H1 (cell line): Measurements from ENCODE around the gene SLC2A10. TPM values are rescaled to one million over a fixed set of nuclear protein-coding genes. Genes with fewer than 3 reads are reported as not detected.

Source experiments
- CTCF ChIA-PET: fragments of 300-600 bp; sonication (Branson Sonifier 250); formaldehyde crosslinking; loops from one replicate; lab custom pipeline; 2021; ENCODE audit not compliant: partially characterized antibody; lab: Charles Lee
- POLR2A ChIA-PET: fragments of 300-600 bp; sonication (Branson Sonifier 250); formaldehyde crosslinking; loops from one replicate; lab custom pipeline; 2021; ENCODE audit warnings: inconsistent platforms; ENCODE audit not compliant: partially characterized antibody; lab: Charles Lee
- DNase-seq, 2 experiments: peaks; one replicate each; pipeline versions ENCODE4 v3.0.0 to v3.0.0-alpha.2; 2010 to 2022; ENCODE audit warnings: low spot score in 2 of 2, low read depth in 1 of 2, mixed read lengths in 1 of 2
- FAIRE-seq: peaks from 2 replicates; lab custom pipeline; 2011; peaks lifted over from hg19 to GRCh38; lab: Jason Lieb, UNC
- H2AFZ ChIP-seq: 2 replicates; pipeline ENCODE4 v1.8.1; 2012; ENCODE audit warnings: low read length, inconsistent platforms
- H2AK5ac ChIP-seq: 2 replicates; pipeline ENCODE4 v1.6.1; 2013; ENCODE audit warnings: low read depth, low read length
- H2BK120ac ChIP-seq: replicated peaks from 2 replicates; pipeline ENCODE3; 2013; ENCODE audit warnings: low read depth, low read length, inconsistent platforms
- H2BK12ac ChIP-seq: 2 replicates; pipeline ENCODE4 v1.6.1; 2013; ENCODE audit warnings: low read depth, low read length
- H2BK15ac ChIP-seq: 2 replicates; pipeline ENCODE4 v1.6.1; 2013; ENCODE audit warnings: low read length
- H2BK20ac ChIP-seq: 2 replicates; pipeline ENCODE4 v1.6.1; 2013; ENCODE audit warnings: low read length
- H2BK5ac ChIP-seq: 2 replicates; pipeline ENCODE4 v1.6.1; 2013; ENCODE audit warnings: low read depth, low read length
- H3K14ac ChIP-seq: 2 replicates; pipeline ENCODE4 v1.6.1; 2013; ENCODE audit warnings: inconsistent platforms; ENCODE audit not compliant: insufficient read length
- H3K18ac ChIP-seq: 2 replicates; pipeline ENCODE4 v1.6.1; 2013; ENCODE audit warnings: low read length; ENCODE audit errors: extremely low read depth
- H3K23ac ChIP-seq: 2 replicates; pipeline ENCODE4 v1.6.1; 2013; ENCODE audit warnings: inconsistent platforms; ENCODE audit not compliant: insufficient read length
- H3K23me2 ChIP-seq: 2 replicates; pipeline ENCODE4 v1.6.1; 2013; ENCODE audit warnings: low read depth, low read length
- H3K27ac ChIP-seq: 2 replicates; pipeline ENCODE4 v1.6.1; 2011; ENCODE audit warnings: low read depth, low read length, inconsistent platforms
- H3K27me3 ChIP-seq, 4 experiments: replicated peaks in 1 of 4; 1 replicate in 1 of 4; 2 replicates in 3 of 4; pipeline versions ENCODE4 v1.6.1 to v1.8.1; 2011 to 2013; ENCODE audit warnings: low read length in 3 of 4, mild to moderate bottlenecking in 3 of 4, inconsistent platforms in 2 of 4, mixed read lengths in 2 of 4, moderate library complexity in 1 of 4; ENCODE audit not compliant: control insufficient read depth in 3 of 4, insufficient read depth in 3 of 4; ENCODE audit errors: extremely low read depth in 1 of 4
- H3K36me3 ChIP-seq, 4 experiments: 2 replicates each; pipeline versions ENCODE4 v1.6.1 to v1.8.1; 2011 to 2013; ENCODE audit warnings: mild to moderate bottlenecking in 4 of 4, low read length in 3 of 4, moderate library complexity in 2 of 4, control low read depth in 1 of 4, inconsistent platforms in 1 of 4; ENCODE audit not compliant: insufficient read depth in 4 of 4, control insufficient read depth in 2 of 4
- H3K4ac ChIP-seq: replicated peaks from 2 replicates; pipeline ENCODE3; 2013; ENCODE audit warnings: low read length, low read depth, mixed read lengths, inconsistent platforms; ENCODE audit not compliant: insufficient read length
- H3K4me1 ChIP-seq, 4 experiments: replicated peaks in 1 of 4; 1 replicate in 1 of 4; 2 replicates in 3 of 4; pipeline versions ENCODE4 v1.6.1 to v1.8.1; 2011 to 2013; ENCODE audit warnings: low read length in 3 of 4, inconsistent platforms in 2 of 4, mixed read lengths in 1 of 4; ENCODE audit not compliant: insufficient read depth in 4 of 4, control insufficient read depth in 3 of 4
- H3K4me2 ChIP-seq, 2 experiments: 2 replicates each; pipeline versions ENCODE4 v1.6.1 to v1.8.1; 2011 to 2013; ENCODE audit warnings: low read depth in 2 of 2, low read length in 2 of 2, control low read depth in 1 of 2, inconsistent platforms in 1 of 2, mild to moderate bottlenecking in 1 of 2; ENCODE audit not compliant: insufficient read depth in 1 of 2
- H3K4me3 ChIP-seq, 4 experiments: fragments of 200-600, 300-600 bp in 1 of 4; sonication (generic), shearing (Covaris generic), sonication (Bioruptor Twin) in 1 of 4; 2 replicates each; pipeline versions ENCODE4 v1.5.1 to v1.8.1; 2011 to 2016; ENCODE audit warnings: low read length in 4 of 4, low read depth in 3 of 4, control low read depth in 2 of 4, inconsistent platforms in 2 of 4, mild to moderate bottlenecking in 2 of 4, mixed read lengths in 1 of 4, moderate library complexity in 1 of 4; ENCODE audit not compliant: insufficient read depth in 2 of 4; ENCODE audit errors: extremely low read depth in 1 of 4
- H3K56ac ChIP-seq: replicated peaks from 2 replicates; pipeline ENCODE3; 2013; ENCODE audit warnings: low read depth, mild to moderate bottlenecking, mixed read lengths, low read length, inconsistent platforms; ENCODE audit not compliant: insufficient read length
- H3K79me1 ChIP-seq: 2 replicates; pipeline ENCODE4 v1.6.1; 2013; ENCODE audit warnings: low read depth, low read length, control low read depth
- H3K79me2 ChIP-seq, 2 experiments: 2 replicates each; pipeline versions ENCODE4 v1.6.1 to v1.8.1; 2012 to 2013; ENCODE audit warnings: low read length in 2 of 2, mild to moderate bottlenecking in 2 of 2, inconsistent platforms in 1 of 2; ENCODE audit not compliant: insufficient read depth in 2 of 2, control insufficient read depth in 1 of 2
- H3K9ac ChIP-seq, 4 experiments: replicated peaks in 1 of 4; 1 replicate in 1 of 4; 2 replicates in 3 of 4; pipeline versions ENCODE4 v1.6.1 to v1.8.1; 2011 to 2013; ENCODE audit warnings: low read depth in 3 of 4, low read length in 3 of 4, control low read depth in 2 of 4, mild to moderate bottlenecking in 2 of 4, moderate library complexity in 2 of 4, inconsistent platforms in 1 of 4; ENCODE audit errors: extremely low read depth in 1 of 4
- H3K9me3 ChIP-seq, 2 experiments: 2 replicates each; pipeline versions ENCODE4 v1.6.1 to v1.8.1; 2012 to 2013; ENCODE audit warnings: mild to moderate bottlenecking in 2 of 2, moderate library complexity in 2 of 2, control low read depth in 1 of 2, inconsistent platforms in 1 of 2, low read depth in 1 of 2, low read length in 1 of 2, mixed read lengths in 1 of 2; ENCODE audit not compliant: insufficient read depth in 2 of 2
- H4K20me1 ChIP-seq, 2 experiments: replicated peaks in 1 of 2; 2 replicates each; pipeline versions ENCODE3 to v1.8.1; 2011 to 2013; ENCODE audit warnings: inconsistent platforms in 2 of 2, low read length in 2 of 2, mild to moderate bottlenecking in 1 of 2; ENCODE audit not compliant: insufficient read depth in 2 of 2, control insufficient read depth in 1 of 2
- H4K5ac ChIP-seq: 2 replicates; pipeline ENCODE4 v1.6.1; 2013; ENCODE audit warnings: low read length, low read depth, mixed read lengths, inconsistent platforms; ENCODE audit not compliant: insufficient read length
- H4K8ac ChIP-seq: 2 replicates; pipeline ENCODE4 v1.8.0; 2013; ENCODE audit warnings: mild to moderate bottlenecking, moderate library complexity, low read length, inconsistent platforms; ENCODE audit not compliant: insufficient read depth; ENCODE audit errors: extremely low read depth
- H4K91ac ChIP-seq: replicated peaks from 2 replicates; pipeline ENCODE3; 2013; ENCODE audit warnings: low read length, mixed read lengths, inconsistent platforms; ENCODE audit not compliant: insufficient read length
- SP2 ChIP-seq: IDR thresholded peaks from 2 replicates; pipeline ENCODE4 v1.6.1; 2012; ENCODE audit warnings: mild to moderate bottlenecking, low read length, inconsistent platforms
- SRF ChIP-seq: IDR thresholded peaks from 2 replicates; pipeline ENCODE4 v1.6.1; 2011; ENCODE audit warnings: mild to moderate bottlenecking, low read depth, low read length, moderate library complexity
- WGBS, 2 experiments: shearing (Covaris generic) in 1 of 2; methylation state at CpG; one replicate each; pipeline versions ENCODE4 v1.1.6 to v1.1.7; 2013 to 2015; ENCODE audit warnings: low lambda C conversion rate in 2 of 2, mixed read lengths in 2 of 2, inconsistent platforms in 1 of 2, low coverage in 1 of 2, missing lambda C conversion rate in 1 of 2; ENCODE audit not compliant: insufficient replicate concordance in 2 of 2, insufficient coverage in 1 of 2, insufficient read length in 1 of 2; ENCODE audit errors: extremely low coverage in 1 of 2, missing lambda C conversion rate in 1 of 2; 5-methylcytosine and 5-hydroxymethylcytosine counted together
- polyA plus RNA-seq, 7 experiments: library from polyadenylated mRNA; depleted of rRNA in 3 of 7; stranded (reverse) in 5 of 7; unstranded in 2 of 7; fragments of >200 nt in 5 of 7; fragments of 200-250 nt in 2 of 7; gene quantifications; 1 replicate in 5 of 7; 2 replicates in 1 of 7; 4 replicates in 1 of 7; pipeline versions ENCODE4 v1.2.1 to v1.2.3, GENCODE V29; 2011 to 2013; ENCODE audit warnings: missing spikeins in 2 of 7, mixed read lengths in 2 of 7
- total RNA-seq: library from RNA; stranded (reverse); fragmentation: NEBNext Ultra II Directional; extraction: Animal tissue kit (Norgen Biotek cat#: 25700); gene quantifications from 2 replicates; pipeline ENCODE4 v1.2.1, GENCODE V29; 2021

SLC2A10 gene
- total and polyA plus RNA-seq, 2 of the 8 experiments (the other 6 are each of a cell fraction or from before 2014, with no cell fraction given), result 9.0 to 9.7 TPM

- H2BK5ac ChIP-seq, result no peak overlapping the region
- no peaks in the 10 kb centered on the region for H3K79me2 ChIP-seq
- H3K23ac ChIP-seq, result no peak overlapping the region
- H4K91ac ChIP-seq, result no peak overlapping the region
- H3K23me2 ChIP-seq, result no peaks in the 10 kb centered on the region
- peaks cover 0 to 18% (median 10%) of the 10 kb centered on the region in 4 experiments; a peak in 6 of 7 replicates for H3K4me1 ChIP-seq
- H3K4ac ChIP-seq, result no peak overlapping the region
- no peak overlapping the region for H3K9ac ChIP-seq
- no peaks in the 10 kb centered on the region for H3K27me3 ChIP-seq
- H3K79me1 ChIP-seq, result no peaks in the 10 kb centered on the region
- H4K5ac ChIP-seq, result no peak overlapping the region
- FAIRE-seq, result no peak
- 93% methylated on average over 3 of the region's 3 CpGs; no CpG with 5 or more reads in 1 of the 2 experiments for WGBS, 2 experiments
- H3K27ac ChIP-seq, result no peak overlapping the region
- peaks cover 0 to 12% of the 10 kb centered on the region in 2 experiments; a peak in 2 of 4 replicates for H3K9me3 ChIP-seq
- H3K56ac ChIP-seq, result no peak overlapping the region
- no peak overlapping the region for H2BK15ac ChIP-seq
- H2AFZ ChIP-seq, result peak overlapping the region; percentile 27; the same call in 1 of the 2 replicates
- H2AK5ac ChIP-seq, result no peak overlapping the region
- H3K4me2 ChIP-seq, result no peak overlapping the region
- ChIA-PET POLR2A (interaction anchor here (0.6 to 4.7 kb wide), 4 partner anchors 15 to 739 kb away, joined by 4 to 22 read pairs (median 10); partner anchors contain the start of gene TP53RK), CTCF (interaction anchor here (0.6 to 2.0 kb wide), 6 partner anchors 9 to 210 kb away, joined by 3 to 8 read pairs (median 6); no protein-coding TSS in a partner anchor)
- no peak overlapping the region for H2BK120ac ChIP-seq
- H3K14ac ChIP-seq, result no peak overlapping the region
- no peaks in the 10 kb centered on the region for H3K36me3 ChIP-seq
- TF ChIP-seq SRF, result no peak
- no peak for TF ChIP-seq SP2
- no peaks in the 10 kb centered on the region for H4K20me1 ChIP-seq
- H3K4me3 ChIP-seq, result no peak overlapping the region
- H3K18ac ChIP-seq, result no peak overlapping the region
- H2BK20ac ChIP-seq, result peak overlapping the region; percentile 73
- no peak for DNase-seq
- no peak overlapping the region for H4K8ac ChIP-seq
- no peak overlapping the region for H2BK12ac ChIP-seq
Observed at GRCh38 chr20:46703435-46703834, 6.0 kb upstream of the SLC2A10 start.
